Measurements from ENCODE around the gene BET1L. TPM values are rescaled to one million over a fixed set of nuclear protein-coding genes. Genes with fewer than 3 reads are reported as not detected.

Gene BET1L
- total and polyA plus RNA-seq, 10 of the 15 experiments (the other 5 are each of a cell fraction or from before 2014, with no cell fraction given): 6.7 to 55.4 (median 39.7) TPM

DNA sequence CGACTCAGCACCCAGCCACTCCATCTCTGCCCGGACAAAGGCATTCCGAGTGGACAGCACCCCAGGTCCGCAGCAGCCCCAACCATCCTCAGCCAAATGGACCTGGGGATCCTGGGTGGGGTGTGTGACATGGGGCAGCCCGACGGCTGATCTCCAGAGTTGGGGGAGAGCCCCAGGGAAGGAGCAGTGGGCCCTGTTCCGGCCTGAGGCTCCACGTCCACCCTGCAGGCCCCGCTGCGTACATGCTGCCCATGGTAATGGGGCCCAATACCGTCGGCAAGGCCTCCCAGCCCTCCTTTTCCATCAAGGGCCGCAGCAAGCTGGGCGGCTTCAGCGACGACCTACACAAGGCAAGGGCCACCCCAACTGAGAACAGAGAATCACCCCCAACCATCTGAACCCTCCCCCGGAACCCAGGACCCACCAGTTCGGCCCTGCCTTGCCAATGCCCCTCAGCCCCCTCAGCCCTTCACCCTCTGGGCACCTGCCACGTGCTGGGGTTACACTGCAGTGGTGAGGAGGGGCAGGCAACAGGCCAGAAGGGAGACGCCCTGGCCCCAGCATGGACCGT is 8.9 kb downstream of the BET1L start:
- DNase-seq (ENCODE audit: low read depth, low spot score): no peak
- BruUV-seq (replicated peaks): no TSS peak
- no peak for FAIRE-seq
- Histone ChIP-seq H3K27ac (ENCODE audit: control insufficient read depth, insufficient read depth) (no peak overlapping the region), H3K27me3 (replicated peaks in 1 of 2; ENCODE audit: control insufficient read depth in 2 of 2, insufficient read depth in 2 of 2, low read length in 1 of 2) (no peaks in the 10 kb centered on the region), H3K4me3 (no peak overlapping the region), H3K9me3 (replicated peaks; ENCODE audit: control insufficient read depth, insufficient read depth, low read length) (no peaks in the 10 kb centered on the region), H3K79me2 (ENCODE audit: control insufficient read depth, insufficient read depth, low read length) (no peaks in the 10 kb centered on the region), H4K20me1 (ENCODE audit: control insufficient read depth, insufficient read depth) (no peaks in the 10 kb centered on the region), H2AFZ (ENCODE audit: control insufficient read depth, low read depth, low read length) (no peak overlapping the region), H3K4me1 (ENCODE audit: control insufficient read depth, insufficient read depth, low read length) (no peaks in the 10 kb centered on the region), H3K36me3 (ENCODE audit: control insufficient read depth in 2 of 2, insufficient read depth in 2 of 2, low read length in 1 of 2) (no peaks in the 10 kb centered on the region), H3K4me2 (ENCODE audit: control insufficient read depth, insufficient read depth) (no peak overlapping the region), H3K9ac (ENCODE audit: control insufficient read depth, insufficient read depth, low read length) (no peak overlapping the region)
- peak; percentile 16; the same call in 2 of the 3 replicates for ATAC-seq
- in situ Hi-C loops (cut with MboI): no loop called here
- ChIA-PET RAD21 (ENCODE audit: unreplicated experiment) (interaction anchor here (1.3 kb wide), 1 partner anchor 8 kb away, joined by 3 read pairs; the partner anchor contains the start of gene BET1L), CTCF (no interaction called here), POLR2A (no interaction called here), SMC1A (ENCODE audit: uncharacterized antibody, unreplicated experiment) (no interaction called here)
- 85% methylated on average over 21 of the region's 21 CpGs for WGBS (ENCODE audit: insufficient coverage, insufficient replicate concordance, low lambda C conversion rate, missing lambda C conversion rate)
- TF ChIP-seq IKZF2 (IDR thresholded peaks at IDR 0.05) (no peak), USF1 (IDR thresholded peaks at IDR 0.05; ENCODE audit: borderline replicate concordance, extremely low read length, insufficient read depth, low read depth, low read length) (no peak), NFYA (IDR thresholded peaks at IDR 0.05; ENCODE audit: borderline replicate concordance, low read depth, low read length) (no peak), SMAD5 (IDR thresholded peaks at IDR 0.05; ENCODE audit: low read depth) (no peak)
- intact Hi-C loops (cut with micrococcal nuclease; ENCODE audit: unreplicated experiment): no loop called here

- H3K9me3 ChIP-seq (replicated peaks; ENCODE audit: control insufficient read depth, insufficient read depth, low read length): no peaks in the 10 kb centered on the region
- H3K4me3 ChIP-seq: no peak overlapping the region
- H3K36me3 ChIP-seq (ENCODE audit: control insufficient read depth in 2 of 2, insufficient read depth in 2 of 2, low read length in 1 of 2): no peaks in the 10 kb centered on the region
- ChIA-PET SMC1A (ENCODE audit: uncharacterized antibody, unreplicated experiment) (no interaction called here), RAD21 (ENCODE audit: unreplicated experiment) (interaction anchor here (1.3 kb wide), 1 partner anchor 9 kb away, joined by 3 read pairs; the partner anchor contains the start of gene BET1L), CTCF (interaction anchor here (0.5 kb wide), 1 partner anchor 166 kb away, joined by 4 read pairs; no protein-coding TSS in a partner anchor), POLR2A (no interaction called here)
- no peak for DNase-seq (ENCODE audit: low read depth, low spot score)
- H3K27me3 ChIP-seq (replicated peaks in 1 of 2; ENCODE audit: control insufficient read depth in 2 of 2, insufficient read depth in 2 of 2, low read length in 1 of 2): no peaks in the 10 kb centered on the region
- no peak overlapping the region for H2AFZ ChIP-seq (ENCODE audit: control insufficient read depth, low read depth, low read length)
- H3K9ac ChIP-seq (ENCODE audit: control insufficient read depth, insufficient read depth, low read length): no peak overlapping the region
- 61% methylated on average over 9 of the region's 9 CpGs for WGBS (ENCODE audit: insufficient coverage, insufficient replicate concordance, low lambda C conversion rate, missing lambda C conversion rate)
- no peaks in the 10 kb centered on the region for H3K4me1 ChIP-seq (ENCODE audit: control insufficient read depth, insufficient read depth, low read length)
- H3K79me2 ChIP-seq (ENCODE audit: control insufficient read depth, insufficient read depth, low read length): no peaks in the 10 kb centered on the region
- FAIRE-seq: no peak
- BruUV-seq (replicated peaks): no TSS peak
- H3K4me2 ChIP-seq (ENCODE audit: control insufficient read depth, insufficient read depth): no peak overlapping the region
- H4K20me1 ChIP-seq (ENCODE audit: control insufficient read depth, insufficient read depth): no peaks in the 10 kb centered on the region
- intact Hi-C loops (cut with micrococcal nuclease; ENCODE audit: unreplicated experiment): no loop called here
- H3K27ac ChIP-seq (ENCODE audit: control insufficient read depth, insufficient read depth): no peak overlapping the region
- in situ Hi-C loops (cut with MboI): no loop called here
- ATAC-seq: no peak
- TF ChIP-seq YY1 (IDR thresholded peaks at IDR 0.05; ENCODE audit: low read depth, low read length) (no peak), USF1 (IDR thresholded peaks at IDR 0.05; ENCODE audit: borderline replicate concordance, extremely low read length, insufficient read depth, low read depth, low read length) (no peak), RBBP5 (conservative IDR thresholded peaks at IDR 0.05) (no peak), JUNB (IDR thresholded peaks at IDR 0.05) (no peak), MYC (IDR thresholded peaks at IDR 0.05; ENCODE audit: insufficient read depth, insufficient read length, insufficient replicate concordance, low read length, severe bottlenecking) (no peak)
- TF ChIP-seq, protein P1, sequence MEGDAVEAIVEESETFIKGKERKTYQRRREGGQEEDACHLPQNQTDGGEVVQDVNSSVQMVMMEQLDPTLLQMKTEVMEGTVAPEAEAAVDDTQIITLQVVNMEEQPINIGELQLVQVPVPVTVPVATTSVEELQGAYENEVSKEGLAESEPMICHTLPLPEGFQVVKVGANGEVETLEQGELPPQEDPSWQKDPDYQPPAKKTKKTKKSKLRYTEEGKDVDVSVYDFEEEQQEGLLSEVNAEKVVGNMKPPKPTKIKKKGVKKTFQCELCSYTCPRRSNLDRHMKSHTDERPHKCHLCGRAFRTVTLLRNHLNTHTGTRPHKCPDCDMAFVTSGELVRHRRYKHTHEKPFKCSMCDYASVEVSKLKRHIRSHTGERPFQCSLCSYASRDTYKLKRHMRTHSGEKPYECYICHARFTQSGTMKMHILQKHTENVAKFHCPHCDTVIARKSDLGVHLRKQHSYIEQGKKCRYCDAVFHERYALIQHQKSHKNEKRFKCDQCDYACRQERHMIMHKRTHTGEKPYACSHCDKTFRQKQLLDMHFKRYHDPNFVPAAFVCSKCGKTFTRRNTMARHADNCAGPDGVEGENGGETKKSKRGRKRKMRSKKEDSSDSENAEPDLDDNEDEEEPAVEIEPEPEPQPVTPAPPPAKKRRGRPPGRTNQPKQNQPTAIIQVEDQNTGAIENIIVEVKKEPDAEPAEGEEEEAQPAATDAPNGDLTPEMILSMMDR (IDR thresholded peaks at IDR 0.05 in 2 of 3, conservative IDR thresholded peaks at IDR 0.05 in 1 of 3; ENCODE audit: control insufficient read depth in 2 of 3, extremely low read depth in 1 of 3, insufficient read depth in 1 of 3, low read depth in 3 of 3, low read length in 3 of 3): no peak
- TF ChIP-seq, protein P2, sequence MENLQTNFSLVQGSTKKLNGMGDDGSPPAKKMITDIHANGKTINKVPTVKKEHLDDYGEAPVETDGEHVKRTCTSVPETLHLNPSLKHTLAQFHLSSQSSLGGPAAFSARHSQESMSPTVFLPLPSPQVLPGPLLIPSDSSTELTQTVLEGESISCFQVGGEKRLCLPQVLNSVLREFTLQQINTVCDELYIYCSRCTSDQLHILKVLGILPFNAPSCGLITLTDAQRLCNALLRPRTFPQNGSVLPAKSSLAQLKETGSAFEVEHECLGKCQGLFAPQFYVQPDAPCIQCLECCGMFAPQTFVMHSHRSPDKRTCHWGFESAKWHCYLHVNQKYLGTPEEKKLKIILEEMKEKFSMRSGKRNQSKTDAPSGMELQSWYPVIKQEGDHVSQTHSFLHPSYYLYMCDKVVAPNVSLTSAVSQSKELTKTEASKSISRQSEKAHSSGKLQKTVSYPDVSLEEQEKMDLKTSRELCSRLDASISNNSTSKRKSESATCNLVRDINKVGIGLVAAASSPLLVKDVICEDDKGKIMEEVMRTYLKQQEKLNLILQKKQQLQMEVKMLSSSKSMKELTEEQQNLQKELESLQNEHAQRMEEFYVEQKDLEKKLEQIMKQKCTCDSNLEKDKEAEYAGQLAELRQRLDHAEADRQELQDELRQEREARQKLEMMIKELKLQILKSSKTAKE (IDR thresholded peaks at IDR 0.05; ENCODE audit: low read depth, poor library complexity, severe bottlenecking): no peak
These were observed 9.4 kb downstream of the BET1L start for GRCh38 chr11:197741-198235.

Data from GM12878 (cell line).